ENCODE results near the gene RAE1.

DNA sequence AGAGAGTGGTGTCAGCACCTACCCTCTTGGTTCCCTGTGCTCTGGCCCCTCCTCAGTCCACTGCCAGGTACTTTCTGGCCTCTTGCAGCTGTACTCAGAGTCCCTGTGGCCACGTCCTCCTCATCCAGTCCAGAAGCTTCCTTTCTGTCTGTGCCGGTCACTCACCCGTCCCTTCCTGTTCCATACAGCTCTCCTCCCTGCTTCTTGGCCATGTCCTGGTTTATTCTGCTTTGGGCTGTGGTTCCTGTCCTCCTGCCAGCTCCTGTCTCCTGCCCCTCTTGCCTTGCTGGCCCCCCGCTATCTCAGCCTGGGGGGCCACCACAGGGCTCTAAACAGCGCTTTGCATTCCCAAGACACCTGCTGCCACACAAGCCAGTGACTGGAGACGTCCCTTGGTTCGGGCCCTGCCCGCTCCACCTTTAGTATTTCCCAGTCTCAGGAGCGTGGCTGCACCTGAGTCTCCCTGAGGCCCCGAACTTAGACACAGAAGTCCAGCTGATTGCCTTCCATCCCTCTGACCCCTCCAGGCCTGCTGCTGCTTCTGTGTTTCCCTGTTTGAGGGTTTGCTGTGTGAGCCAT, 24.7 kb downstream of the RAE1 start:
- TF ChIP-seq CTCF (conservative IDR thresholded peaks at IDR 0.05; ENCODE audit: low read length) (no peak), EZH2phosphoT487 (IDR thresholded peaks at IDR 0.05; ENCODE audit: borderline replicate concordance) (no peak)
